ENCODE data around the gene CEMIP. TPM values are rescaled to one million over a fixed set of nuclear protein-coding genes. Genes with fewer than 3 reads are reported as not detected.

The CEMIP gene
- 0.06 and 0.68 TPM in 2 replicates for total RNA-seq (2014; rRNA removed; shearing (Covaris generic))

- DNase-seq (ENCODE audit: low spot score) = peak; percentile 33
These were observed at the start of gene CEMIP for GRCh38 chr15:80778964-80779657. TSS of gene CEMIP (plus strand) at chr15:80779370. CDS start at chr15:80873880, 94,510 bp downstream.

GRCh38 chr15:80730387-80730786 is 48.8 kb upstream of the CEMIP start:
- no peak for DNase-seq (ENCODE audit: low spot score)

- DNase-seq (ENCODE audit: low spot score) = no peak
These were observed 48.2 kb upstream of the CEMIP start for GRCh38 chr15:80730926-80731325.

- no peak for DNase-seq (ENCODE audit: low spot score)
These were observed 47.0 kb upstream of the CEMIP start for GRCh38 chr15:80732167-80732566.

- no peak for DNase-seq (ENCODE audit: low spot score)
These were observed 46.4 kb upstream of the CEMIP start for GRCh38 chr15:80732818-80733217.

GRCh38 chr15:80733460-80733859 is 45.7 kb upstream of the CEMIP start:
- DNase-seq (ENCODE audit: low spot score) = no peak

- no peak for DNase-seq (ENCODE audit: low spot score)
These were observed 43.8 kb upstream of the CEMIP start for GRCh38 chr15:80735344-80735743.

GRCh38 chr15:80736560-80736959 is 42.6 kb upstream of the CEMIP start:
- no peak for DNase-seq (ENCODE audit: low spot score)

- DNase-seq (ENCODE audit: low spot score) = no peak
These were observed 39.3 kb upstream of the CEMIP start for GRCh38 chr15:80739919-80740318.

- no peak for DNase-seq (ENCODE audit: low spot score)
These were observed 37.1 kb upstream of the CEMIP start for GRCh38 chr15:80742081-80742480.

- DNase-seq (ENCODE audit: low spot score) = peak; percentile 49
These were observed 35.9 kb upstream of the CEMIP start for GRCh38 chr15:80743189-80743833.

- no peak for DNase-seq (ENCODE audit: low spot score)
These were observed 34.8 kb upstream of the CEMIP start for GRCh38 chr15:80744415-80744814.

- DNase-seq (ENCODE audit: low spot score) = no peak
These were observed 34.3 kb upstream of the CEMIP start for GRCh38 chr15:80744826-80745225.

GRCh38 chr15:80745888-80746287 is 33.3 kb upstream of the CEMIP start:
- DNase-seq (ENCODE audit: low spot score) = no peak

- DNase-seq (ENCODE audit: low spot score) = no peak
These were observed 31.7 kb upstream of the CEMIP start for GRCh38 chr15:80747317-80748053.

GRCh38 chr15:80749589-80749988 is 29.6 kb upstream of the CEMIP start:
- no peak for DNase-seq (ENCODE audit: low spot score)

GRCh38 chr15:80750575-80750974 is 28.6 kb upstream of the CEMIP start:
- DNase-seq (ENCODE audit: low spot score) = no peak

GRCh38 chr15:80752204-80752603 is 27.0 kb upstream of the CEMIP start:
- no peak for DNase-seq (ENCODE audit: low spot score)

GRCh38 chr15:80753161-80753560 is 26.0 kb upstream of the CEMIP start:
- DNase-seq (ENCODE audit: low spot score) = no peak

GRCh38 chr15:80754014-80754413 is 25.2 kb upstream of the CEMIP start:
- DNase-seq (ENCODE audit: low spot score) = no peak

GRCh38 chr15:80755885-80756284 is 23.3 kb upstream of the CEMIP start:
- no peak for DNase-seq (ENCODE audit: low spot score)

- DNase-seq (ENCODE audit: low spot score) = no peak
These were observed 20.9 kb upstream of the CEMIP start for GRCh38 chr15:80758130-80758745.

Data from H4 (cell line).